ENCODE results near the gene PI4KA.
A peak's percentile ranks its signal among the peaks of the same experiment; 100 is the strongest.
"Not testable (repeated sequence)": the region's sequence is repeated elsewhere in the genome, so short reads cannot be mapped to it uniquely, and the experiment has no call there.

PI4KA gene

DNA sequence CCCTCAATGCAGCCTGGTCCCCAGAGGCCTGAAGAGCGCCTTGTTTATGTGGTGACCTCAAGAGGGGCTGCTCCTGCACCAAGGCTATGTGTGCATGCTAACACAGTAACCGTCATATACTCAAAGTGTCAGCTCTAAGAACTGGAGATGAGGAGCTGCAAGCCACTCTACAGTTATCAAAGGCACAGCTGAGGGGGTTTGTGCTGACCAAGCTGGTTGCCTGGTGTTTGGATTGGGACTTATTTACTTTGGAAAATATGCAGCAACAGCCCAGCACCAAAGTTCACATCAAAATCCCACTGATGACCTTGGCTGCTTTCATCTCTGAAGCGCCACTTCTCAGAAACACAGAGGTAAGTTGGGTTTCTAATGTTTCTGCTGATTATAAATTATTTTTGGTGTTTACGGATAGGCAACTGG is 84.8 kb downstream of the PI4KA start, which contains the start of gene SERPIND1:
Gene SERPIND1, plus strand, starts transcription at position 321 of the 420 bp plus-strand sequence. CDS start 5,200 bp downstream, outside the sequence.
- DNase-seq = peak in 1 of 2 experiments; percentile 27

DNA sequence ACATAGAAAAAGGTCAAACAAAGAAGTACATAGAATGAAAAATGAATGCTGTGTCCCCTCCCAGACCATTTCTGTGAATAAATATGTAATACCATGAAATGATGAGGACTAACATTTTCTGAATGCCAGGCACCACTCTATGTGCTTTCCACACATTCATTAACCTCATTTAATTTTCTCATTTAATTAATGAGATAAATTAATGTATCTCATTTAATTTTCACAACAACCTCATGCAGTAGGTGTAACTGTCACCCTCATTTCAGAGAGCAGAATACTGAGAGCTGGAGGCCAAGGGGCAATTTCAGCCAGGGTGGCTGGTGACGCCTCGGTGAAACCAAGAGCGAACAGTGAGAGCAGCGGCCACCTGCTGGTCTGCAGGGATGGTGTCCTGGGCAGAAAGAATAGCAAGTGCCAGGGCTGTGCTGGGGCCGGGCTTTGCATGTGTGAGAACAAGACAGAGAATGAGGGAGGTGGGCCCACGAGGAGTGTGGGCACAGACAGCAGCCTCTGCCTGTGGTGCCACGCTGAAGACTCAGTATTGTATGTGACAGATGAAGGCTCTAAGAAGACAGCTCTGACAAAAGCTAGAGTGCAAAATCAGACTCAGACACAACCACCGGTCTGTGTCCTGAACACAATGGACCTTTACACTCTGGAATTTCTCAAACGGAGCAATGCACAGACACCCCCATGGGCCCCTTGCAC is 86.5 kb downstream of the PI4KA start:
- DNase-seq = no peak

DNA sequence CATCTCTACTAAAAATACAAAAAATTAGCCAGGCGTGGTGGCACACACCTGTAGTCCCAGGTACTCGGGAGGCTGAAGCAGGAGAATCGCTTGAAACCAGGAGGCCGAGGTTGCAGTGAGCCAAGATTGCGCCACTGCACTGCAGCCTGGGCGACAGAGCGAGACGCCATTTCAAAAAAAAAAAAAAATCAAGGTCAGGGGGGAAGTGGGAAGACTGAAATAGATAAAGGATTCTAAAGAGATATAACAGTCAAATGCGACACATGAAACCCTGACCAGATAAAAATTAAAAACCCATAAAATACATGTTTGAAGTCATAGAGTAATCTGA is 89.2 kb downstream of the PI4KA start:
- not testable (repeated sequence) for DNase-seq

DNA sequence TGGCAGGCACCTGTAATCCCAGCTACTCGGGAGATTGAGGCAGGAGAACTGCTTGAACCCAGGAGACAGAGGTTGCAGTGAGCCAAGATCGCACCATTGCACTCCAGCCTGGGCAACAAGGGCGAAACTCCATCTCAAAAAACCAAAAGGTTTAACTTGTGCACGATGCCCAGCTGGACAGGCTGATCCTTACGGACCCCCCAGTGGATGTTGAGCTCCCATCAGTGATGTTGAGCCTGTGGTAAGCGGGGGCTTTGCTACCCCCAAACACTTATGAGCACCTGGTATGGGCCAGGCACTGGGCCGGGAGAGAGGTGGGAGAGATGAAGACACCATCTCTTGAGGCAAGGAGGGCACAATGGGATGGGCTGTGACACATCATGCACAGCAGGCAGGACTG is 92.1 kb downstream of the PI4KA start:
- DNase-seq = no peak

DNA sequence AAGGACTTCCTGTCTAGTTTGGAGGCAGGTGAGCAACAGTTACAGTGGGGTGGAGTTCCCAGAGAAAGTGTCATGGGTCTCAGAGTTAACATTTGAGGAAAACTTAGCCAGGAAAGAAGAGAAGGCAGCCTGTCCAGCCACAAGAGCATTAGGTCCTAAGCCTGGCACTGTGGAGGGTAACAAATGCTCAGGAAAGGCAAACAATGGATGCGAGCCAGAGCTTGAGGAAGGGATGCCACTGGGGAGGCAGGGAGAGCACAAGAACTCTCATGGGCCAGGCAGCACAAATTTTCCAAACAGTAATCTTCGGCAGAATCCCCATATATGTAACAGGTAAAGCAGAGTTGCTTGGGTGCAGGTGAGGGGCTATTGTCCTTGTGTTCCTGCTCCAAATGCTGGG is 92.7 kb downstream of the PI4KA start:
- DNase-seq = no peak

DNA sequence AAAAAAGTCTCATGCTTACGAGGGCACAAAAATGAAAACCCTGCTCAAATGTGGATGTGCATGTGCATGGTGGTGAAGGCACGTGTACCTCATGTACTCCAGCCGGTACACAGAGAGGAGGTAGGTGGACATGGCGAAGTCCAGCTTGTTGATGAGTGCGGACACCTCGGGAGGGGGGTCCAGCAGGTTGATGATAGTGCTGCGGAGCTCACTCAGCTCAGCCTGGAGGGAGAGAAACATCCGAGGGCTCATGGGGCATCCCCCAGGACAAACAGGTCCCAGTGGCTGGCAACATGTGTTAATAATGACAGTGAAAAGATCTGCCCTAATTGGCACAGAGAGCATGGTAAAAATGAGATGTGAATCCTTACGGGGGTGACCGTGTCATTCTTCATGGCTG is 93.9 kb downstream of the PI4KA start:
- DNase-seq = no peak

DNA sequence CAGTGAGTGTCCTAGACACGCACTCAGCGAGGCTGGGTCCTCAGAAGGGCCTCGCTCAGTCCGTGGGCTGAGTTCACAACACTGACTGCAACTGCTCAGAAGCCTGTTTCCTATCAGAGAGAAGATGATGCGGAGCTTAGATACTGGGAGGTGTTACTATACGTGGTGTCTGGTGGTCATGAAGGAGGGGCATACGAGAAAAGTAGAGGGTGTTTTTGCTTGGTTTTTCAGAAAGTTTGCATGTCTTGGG is 94.2 kb downstream of the PI4KA start:
- no peak for DNase-seq

DNA sequence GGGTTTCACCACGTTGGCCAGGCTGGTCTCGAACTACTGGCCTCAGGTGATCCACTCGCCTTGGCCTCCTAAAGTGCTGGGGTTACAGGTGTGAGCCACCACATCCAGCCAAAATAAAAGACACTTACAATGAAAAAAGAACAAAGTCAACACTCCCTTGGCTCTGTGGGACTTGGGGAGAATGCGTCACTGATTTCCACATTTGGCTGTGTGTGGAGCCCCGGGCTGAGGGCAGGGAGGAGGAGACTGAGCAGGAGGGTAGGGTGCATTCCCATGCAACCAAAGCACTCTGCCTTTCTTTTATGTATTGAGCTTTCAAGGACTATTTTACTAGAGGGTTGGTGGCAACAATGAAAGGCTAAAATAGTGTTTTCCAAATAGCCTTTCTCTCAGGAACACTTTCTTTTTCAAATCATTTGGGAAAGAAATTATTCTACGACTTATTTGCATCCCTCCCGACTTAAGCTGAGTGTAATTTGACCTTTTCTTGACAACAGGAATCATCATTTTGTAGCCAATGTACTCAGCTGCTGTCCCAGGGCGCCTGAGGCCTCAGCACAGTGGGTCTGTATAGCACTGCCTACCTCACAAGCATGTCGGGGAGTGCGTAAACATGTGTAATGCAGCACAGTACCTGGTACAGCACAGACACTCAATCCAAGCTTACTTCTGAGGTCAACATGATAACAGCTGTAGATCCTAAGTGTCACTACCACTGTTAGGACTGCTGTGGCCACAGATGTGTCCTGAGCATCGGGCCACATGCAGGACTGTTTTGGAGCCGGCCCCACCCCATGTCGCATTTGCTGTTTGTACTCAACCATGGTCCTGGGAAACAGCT is 94.8 kb downstream of the PI4KA start:
- DNase-seq = no peak

DNA sequence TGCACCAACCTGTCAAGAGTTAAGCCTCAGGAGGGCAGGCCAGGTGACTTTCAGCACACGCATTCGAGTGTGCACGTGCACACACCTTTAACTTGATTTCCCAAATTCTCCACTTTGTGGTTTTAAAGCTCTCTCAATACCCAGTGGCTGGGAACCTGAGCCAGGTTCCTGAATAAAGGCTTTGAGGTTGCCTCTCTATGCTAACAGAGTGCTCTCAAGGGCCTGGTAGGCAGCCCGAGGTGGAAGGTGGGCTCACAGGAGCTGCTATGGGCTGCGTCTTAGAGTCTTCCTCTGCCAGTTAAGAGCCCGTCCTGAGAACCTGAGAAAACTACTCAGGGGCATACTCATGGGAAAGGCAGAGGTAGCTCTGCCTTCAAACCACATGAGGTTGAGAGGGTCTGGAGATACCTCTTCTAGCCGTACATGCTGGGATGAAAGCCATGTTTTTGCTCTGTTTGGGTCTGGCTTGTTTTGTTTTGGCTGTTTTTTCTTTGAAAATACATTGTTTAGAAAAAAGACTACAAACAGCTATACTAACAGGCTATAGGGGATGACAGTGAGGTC is 96.3 kb downstream of the PI4KA start:
- no peak for DNase-seq

DNA sequence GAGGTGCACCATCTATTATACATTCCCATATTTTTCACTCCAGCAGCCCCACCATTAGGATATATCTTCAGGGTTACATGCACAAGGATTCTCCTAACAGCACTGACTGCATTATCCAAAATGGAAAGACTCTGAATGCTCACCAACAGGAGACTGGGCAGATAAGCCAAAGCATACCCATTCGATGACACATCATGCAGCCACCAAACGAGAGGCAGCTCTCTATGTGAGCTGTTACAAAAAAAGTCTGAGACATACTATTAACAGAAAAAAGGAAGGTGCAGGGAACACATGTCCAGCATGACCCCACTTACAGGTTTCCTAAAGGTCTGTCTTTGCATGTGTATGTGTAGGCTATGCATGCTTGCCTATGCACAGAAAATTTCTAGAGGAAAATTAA is 97.1 kb downstream of the PI4KA start:
- no peak for DNase-seq

DNA sequence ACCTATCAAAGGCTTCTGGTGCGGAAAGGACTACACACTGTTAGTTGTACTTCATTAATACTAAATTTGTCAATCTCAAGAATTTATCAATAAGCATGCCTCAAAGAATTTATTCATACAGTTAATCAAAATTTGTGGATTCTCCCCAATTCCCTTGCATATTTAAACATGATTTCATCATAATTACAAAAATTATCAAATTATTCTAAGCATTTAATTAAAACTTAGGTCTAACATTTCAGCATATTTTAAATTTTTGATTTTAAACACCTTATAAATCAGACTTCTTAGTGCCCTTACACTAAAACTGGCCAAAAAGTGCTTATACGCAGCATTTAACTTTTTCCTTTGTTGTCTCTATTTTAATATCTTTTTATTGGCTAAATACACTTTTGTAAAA is 98.5 kb downstream of the PI4KA start:
- DNase-seq = no peak

DNA sequence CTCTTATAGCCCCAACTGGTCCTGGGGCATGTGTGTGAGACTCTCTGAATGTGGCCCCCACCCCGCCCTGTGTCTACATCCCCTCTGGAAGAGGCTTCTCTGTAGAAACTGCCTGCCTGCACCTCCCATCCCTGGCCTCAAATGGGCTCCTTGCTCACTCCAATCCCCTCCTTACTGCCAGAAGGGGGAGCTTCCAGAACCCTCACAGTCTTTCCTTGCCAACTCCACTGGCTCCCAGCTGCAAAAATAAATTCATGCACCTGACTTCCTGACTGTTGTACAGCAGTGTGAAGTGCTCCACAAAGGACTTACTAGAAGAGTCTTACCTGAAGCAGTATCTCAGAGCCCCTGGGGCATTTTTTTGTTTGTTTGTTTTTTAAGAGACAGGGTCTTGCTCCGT is 99.9 kb downstream of the PI4KA start:
- DNase-seq = peak in 1 of 2 experiments; percentile 37

DNA sequence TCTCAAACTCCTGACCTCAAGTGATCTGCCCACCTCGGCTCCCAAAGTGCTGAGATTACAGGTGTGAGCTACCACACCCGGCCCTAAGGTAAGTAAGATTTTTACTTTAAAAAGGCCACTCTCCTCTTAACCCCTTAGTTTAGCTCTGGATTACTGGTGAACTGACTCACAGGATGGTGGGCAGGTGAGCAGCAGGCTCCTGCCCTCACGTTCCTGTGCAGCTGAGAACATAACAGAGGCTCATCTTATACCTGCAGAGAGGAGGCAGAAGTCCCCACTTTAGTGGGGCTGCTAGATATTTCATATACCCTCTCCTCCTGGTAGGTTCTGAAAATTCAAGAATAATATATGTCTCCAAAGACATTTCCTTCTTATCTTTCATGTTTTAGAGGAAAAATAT is 101.8 kb downstream of the PI4KA start:
- DNase-seq = no peak

DNA sequence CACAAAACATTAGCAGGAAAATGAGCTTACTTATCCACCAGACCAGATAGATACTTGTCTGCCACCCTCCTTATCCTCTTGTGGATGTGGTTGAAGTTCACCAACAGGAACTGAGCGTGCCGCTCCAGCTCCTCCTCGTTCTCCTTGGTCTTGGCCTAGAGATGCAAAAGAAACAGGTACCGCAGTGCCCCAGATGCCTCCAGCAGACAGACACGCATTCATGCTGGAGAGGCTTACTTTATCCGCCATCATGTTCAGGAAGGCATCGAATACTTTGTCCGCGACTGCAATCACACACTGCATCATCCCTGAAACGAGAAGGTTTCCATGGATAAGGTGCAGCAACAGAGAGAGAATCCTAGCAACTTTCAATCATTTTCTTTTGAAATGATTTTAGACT is 105.7 kb downstream of the PI4KA start:
- DNase-seq = no peak

DNA sequence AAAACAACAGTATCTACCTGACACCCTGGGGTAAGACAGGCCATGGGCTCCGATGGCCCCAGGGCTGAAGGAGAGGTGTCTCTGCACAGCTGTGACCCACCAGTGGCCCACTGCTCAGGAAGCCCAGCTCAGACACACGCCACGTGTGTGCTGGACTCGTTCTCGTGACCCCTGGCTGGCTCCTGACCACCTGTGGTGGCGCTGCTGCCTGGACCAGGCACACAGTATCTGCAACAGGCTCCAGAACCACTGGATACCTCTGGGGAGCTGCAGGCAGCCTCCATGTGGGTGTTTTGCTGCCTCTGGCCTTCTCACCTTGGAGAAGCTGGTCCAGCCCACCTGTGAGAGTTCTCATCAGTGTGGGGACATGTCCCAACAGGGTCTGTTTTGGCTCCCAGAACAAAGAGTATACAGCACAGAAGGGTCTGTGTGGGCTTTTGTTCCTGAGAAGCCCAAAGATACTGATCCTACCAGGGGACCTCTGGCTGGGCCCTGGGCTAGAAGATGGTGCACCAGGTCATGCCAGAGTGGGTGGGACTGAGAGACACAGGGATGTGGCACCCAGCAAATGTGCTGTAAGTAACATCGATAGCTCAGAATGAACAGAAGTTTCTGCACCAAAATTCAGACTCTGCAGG is 106.4 kb downstream of the PI4KA start:
- DNase-seq = no peak

DNA sequence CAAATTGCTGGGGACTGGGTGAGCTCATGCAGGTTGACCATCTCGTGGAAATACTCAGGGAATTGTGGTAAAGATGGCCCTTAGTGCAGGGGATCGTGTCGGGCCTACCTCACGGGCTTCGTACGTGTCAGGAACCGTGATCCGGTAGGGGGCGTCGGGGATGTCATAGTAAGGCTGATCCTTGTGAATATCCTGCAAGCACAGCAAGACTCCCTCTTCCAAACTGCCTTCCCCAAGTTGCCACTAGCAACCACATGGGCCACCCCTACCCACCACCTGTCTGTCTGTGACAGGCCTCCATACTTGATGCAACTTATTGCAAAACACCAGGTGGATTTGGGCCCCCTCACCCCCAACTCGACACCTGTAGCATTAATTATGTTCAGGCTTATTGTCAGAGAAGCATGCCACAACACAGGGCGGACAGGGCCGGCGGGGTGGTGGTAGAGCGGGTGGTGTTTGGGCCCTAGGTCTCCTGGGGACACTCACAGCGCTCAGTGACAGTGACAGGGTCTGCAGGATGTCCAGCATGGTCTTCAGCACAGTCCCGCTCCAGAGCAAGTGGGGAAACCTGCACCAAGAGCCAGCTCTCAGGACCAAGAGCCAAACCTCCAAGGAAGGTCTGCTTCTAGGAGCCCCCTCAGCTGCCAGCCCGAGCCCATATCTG is 107.3 kb downstream of the PI4KA start:
- DNase-seq = peak; percentile 80 to 87

DNA sequence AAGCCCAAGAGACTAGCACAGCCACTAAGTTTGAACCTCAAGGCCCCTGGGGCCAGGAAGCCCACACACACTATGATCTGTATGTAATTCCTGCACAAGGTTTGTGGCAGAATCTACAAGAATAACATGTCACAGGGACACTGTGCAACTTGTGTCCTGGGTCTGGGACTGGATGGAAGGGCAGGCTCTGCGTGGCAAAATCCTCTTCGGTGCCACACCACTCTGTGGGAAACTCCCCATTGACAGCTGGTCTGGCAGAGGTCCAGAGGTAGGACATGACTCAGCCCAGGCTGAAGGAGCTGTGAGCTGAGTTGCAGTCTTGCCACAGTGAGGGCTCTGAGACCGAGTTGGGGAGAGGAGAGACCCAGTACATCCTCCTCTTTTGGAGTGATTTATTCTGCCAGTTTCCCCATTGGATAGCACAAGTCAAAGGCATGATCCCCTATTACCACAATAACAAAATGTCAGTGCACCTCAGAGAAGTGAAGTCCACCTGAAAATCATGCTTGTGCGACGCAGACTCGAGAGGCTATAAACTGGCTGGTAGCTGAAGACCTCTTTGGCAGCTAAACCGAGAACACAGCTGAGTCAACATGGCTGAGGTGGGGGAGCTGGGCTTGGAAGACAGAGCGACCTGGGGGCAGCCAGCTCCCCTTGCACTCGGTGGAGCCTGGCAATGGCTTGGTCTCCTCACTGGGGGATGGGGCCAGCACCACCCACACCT is 108.0 kb downstream of the PI4KA start:
- DNase-seq = peak; percentile 74 to 80

DNA sequence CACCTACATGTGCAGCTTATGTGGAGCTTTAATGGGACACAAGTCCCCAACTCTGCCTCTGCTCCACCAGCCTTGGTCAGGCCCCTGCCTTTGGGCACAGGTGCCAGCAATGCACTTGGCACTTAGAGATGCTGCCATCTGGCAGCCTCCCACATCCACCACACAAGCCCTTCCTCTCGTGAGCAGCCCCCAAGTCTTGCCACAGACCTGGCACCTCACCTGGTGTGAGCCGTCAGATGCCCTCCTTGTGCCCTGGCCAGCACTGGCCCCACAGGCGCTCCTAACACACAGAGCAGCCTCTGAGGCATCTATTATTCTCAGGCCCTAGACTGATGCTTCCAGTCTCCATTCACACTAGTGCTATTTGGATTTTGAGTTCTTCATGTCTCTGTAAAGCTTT is 109.2 kb downstream of the PI4KA start:
- no peak for DNase-seq

DNA sequence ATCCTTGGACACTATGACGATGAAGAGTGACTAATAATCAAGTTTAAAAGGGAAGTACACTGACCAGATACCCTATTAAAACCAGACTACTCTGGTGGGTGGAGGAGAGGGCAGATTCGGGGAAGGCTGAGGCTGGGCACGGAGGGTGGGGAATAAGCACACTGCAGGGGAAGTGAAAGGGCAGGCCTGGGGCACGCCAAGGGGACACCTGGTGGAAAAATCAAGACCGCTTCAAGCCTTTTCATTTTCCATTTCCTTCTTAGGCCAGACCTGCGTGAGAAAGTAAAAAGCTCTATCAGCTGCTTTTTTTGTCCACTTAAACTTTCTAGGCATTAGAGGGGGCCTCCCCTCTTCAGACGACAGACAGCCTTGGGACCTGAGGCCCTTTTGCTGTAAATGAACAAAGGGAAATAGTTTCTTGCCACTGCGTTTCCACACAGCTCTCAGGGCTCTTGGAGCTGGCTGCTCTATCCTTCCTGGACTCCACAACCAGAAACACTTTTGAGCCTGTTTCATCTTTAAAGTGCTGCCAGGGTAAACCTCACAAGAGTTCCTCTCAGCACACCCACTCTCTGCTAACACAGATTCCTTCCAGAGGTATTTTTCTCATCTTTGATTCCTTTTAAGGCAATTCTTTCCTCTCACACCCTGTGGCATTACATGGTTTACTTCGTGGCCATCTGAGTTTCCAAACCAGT is 109.7 kb downstream of the PI4KA start:
- no peak for DNase-seq

DNA sequence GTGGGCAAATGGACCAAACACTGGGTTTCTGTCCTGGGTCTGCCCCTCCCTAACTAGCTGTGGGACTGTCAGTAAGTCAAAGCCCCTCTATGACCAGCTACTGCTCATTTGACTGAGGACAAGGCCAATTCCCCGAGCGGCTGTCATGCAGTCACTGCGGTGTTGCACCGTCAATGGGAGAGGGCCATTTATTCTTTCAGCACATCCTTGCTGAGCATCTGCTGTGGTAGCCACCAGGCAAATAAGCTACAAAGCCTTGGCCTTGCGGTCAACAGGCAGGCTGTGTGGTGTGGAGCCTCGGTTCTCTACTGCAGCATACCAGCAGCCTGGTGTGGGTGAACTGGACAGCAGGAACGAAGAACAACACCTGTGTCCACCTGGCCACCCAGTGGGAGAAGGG is 110.5 kb downstream of the PI4KA start:
- DNase-seq = no peak

DNA sequence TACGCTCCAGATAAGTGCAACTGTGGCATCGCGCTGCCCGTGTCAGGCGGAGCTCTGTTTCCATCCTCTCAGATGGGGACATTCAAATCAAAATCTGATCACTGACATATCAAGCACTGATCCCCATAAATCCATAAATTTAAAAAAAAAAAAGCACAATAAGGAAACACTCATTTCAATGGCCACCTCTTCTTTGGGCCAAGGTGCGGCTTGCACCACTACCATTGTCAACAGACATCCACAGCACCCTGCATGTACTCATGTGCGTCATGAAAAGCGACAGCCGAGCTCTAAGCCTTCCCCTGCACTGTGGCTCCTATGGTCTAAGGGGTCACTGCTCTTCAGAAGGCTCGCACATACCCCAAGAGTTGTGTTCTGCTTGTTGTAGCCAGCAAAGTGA is 111.4 kb downstream of the PI4KA start:
- DNase-seq = no peak
